Measurements from ENCODE around the gene GNAQ. TPM values are rescaled to one million over a fixed set of nuclear protein-coding genes. Genes with fewer than 3 reads are reported as not detected.
A peak's percentile ranks its signal among the peaks of the same experiment; 100 is the strongest.

Gene GNAQ
- total RNA-seq, 1 donor, result 53.1 TPM

DNA sequence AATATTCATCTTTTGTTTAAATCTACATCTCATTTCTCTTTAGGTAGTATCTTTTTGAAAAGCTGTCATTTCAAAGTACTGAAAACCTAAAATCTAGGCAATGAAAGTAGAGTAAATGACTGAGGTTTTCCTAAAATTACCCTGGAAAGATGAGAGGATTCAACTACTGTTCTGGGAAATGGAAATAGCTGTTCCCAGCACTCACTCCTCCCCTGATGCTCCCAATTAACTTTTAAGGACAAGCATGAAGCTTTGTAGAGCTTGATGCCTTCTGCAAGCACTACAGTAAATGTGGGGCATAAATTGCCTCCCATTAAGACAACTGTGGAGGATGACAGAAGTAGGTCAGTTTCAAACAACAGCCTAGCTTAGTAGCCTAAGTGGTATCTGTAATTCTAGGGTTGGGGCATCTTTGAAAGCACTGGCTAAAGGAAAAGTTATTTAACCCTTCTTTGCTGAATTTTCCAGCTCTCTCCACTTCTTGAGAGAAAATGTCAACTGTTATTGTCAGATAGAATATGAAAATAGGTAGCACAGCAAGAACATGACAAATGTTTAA is 283.3 kb downstream of the GNAQ start:
- H3K4me3 ChIP-seq (ENCODE audit: low read depth, low read length), result no peak overlapping the region
- DNase-seq (ENCODE audit: low read depth), result no peak
- TF ChIP-seq, protein P1, sequence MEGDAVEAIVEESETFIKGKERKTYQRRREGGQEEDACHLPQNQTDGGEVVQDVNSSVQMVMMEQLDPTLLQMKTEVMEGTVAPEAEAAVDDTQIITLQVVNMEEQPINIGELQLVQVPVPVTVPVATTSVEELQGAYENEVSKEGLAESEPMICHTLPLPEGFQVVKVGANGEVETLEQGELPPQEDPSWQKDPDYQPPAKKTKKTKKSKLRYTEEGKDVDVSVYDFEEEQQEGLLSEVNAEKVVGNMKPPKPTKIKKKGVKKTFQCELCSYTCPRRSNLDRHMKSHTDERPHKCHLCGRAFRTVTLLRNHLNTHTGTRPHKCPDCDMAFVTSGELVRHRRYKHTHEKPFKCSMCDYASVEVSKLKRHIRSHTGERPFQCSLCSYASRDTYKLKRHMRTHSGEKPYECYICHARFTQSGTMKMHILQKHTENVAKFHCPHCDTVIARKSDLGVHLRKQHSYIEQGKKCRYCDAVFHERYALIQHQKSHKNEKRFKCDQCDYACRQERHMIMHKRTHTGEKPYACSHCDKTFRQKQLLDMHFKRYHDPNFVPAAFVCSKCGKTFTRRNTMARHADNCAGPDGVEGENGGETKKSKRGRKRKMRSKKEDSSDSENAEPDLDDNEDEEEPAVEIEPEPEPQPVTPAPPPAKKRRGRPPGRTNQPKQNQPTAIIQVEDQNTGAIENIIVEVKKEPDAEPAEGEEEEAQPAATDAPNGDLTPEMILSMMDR (IDR thresholded peaks at IDR 0.05; ENCODE audit: insufficient read depth, low read depth, low read length), result no peak

DNA sequence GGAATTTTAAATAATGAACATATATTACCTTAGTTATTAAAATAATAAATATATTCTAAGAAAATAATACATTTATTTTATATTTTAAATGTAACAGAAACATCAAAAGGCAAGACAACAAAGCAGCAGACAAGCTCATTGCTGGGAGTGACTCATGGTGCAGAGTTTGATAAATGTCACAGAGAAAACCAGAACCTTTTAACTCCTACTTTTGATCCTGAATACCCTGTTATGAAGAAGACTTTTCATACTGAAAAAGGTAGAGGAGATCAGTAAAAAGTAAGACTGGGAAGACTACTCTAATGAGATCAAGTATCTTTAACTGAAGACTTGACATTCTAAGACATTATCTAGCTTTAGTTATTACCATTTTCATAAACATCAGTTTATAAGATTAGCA is 284.4 kb downstream of the GNAQ start:
- no peak for DNase-seq (ENCODE audit: low read depth)
- TF ChIP-seq, protein P1 (IDR thresholded peaks at IDR 0.05; ENCODE audit: insufficient read depth, low read depth, low read length), result no peak
- no peak overlapping the region for H3K4me3 ChIP-seq (ENCODE audit: low read depth, low read length)

GRCh38 chr9:77744841-77745430 is 286.7 kb downstream of the GNAQ start:
- peak; percentile 13 for DNase-seq (ENCODE audit: low read depth)
- TF ChIP-seq, protein P1 (IDR thresholded peaks at IDR 0.05; ENCODE audit: insufficient read depth, low read depth, low read length), result no peak

DNA sequence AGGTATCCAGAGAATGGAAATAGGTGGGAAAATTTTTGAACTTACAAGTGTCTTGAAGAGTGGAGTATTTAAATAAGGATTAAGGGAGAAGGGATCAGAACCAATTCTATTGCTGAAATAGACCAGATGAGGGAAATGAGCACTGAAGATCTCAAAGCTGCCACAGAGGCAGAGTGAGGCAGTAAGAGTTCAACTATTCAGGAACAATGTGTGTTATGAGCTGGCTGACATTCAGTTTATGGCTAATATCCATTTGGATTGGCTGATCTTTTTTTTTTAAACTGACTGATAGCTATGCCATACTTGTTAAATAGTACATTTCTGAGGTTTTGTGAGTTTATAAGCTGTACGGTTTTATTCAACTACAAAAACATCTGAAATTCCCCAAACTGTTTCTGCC is 288.2 kb downstream of the GNAQ start:
- peak; percentile 47 for DNase-seq (ENCODE audit: low read depth)

More at GRCh38 chr9:77744841-77745430, 286.7 kb downstream of the GNAQ start:
- H3K4me3 ChIP-seq (ENCODE audit: low read depth, low read length), result no peak overlapping the region

DNA sequence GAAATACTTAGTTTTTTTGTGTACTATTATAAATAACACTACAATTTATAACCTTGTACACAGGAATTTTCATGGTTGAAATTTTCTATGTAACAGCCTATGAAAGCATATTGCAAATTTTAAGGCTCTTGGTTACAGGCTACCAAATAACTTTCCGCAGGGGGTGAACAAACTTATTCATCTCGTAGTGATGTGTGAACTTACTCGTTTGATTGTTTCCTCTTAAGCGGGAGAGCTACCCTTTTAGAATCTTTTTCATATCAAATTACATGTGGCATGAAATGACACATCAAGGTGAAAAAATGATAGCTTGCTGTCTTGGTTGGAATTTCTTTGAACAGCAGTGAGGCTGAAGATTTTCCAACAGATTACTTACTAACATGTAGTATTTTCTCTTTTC is 292.7 kb downstream of the GNAQ start:
- DNase-seq (ENCODE audit: low read depth), result no peak
- no peak overlapping the region for H3K4me3 ChIP-seq (ENCODE audit: low read depth, low read length)
- TF ChIP-seq, protein P1 (IDR thresholded peaks at IDR 0.05; ENCODE audit: insufficient read depth, low read depth, low read length), result no peak

More for the DNA sequence above, 288.2 kb downstream of the GNAQ start:
- TF ChIP-seq, protein P1 (IDR thresholded peaks at IDR 0.05; ENCODE audit: insufficient read depth, low read depth, low read length), result no peak
- no peak overlapping the region for H3K4me3 ChIP-seq (ENCODE audit: low read depth, low read length)

GRCh38 chr9:77735494-77735893 is 296.1 kb downstream of the GNAQ start:
- H3K4me3 ChIP-seq (ENCODE audit: low read depth, low read length), result no peak overlapping the region
- TF ChIP-seq, protein P1 (IDR thresholded peaks at IDR 0.05; ENCODE audit: insufficient read depth, low read depth, low read length), result no peak
- peak; percentile 80 for DNase-seq (ENCODE audit: low read depth)

GRCh38 chr9:77731930-77732329 is 299.7 kb downstream of the GNAQ start:
- TF ChIP-seq, protein P1 (IDR thresholded peaks at IDR 0.05; ENCODE audit: insufficient read depth, low read depth, low read length), result no peak
- peak; percentile 51 for DNase-seq (ENCODE audit: low read depth)
- no peak overlapping the region for H3K4me3 ChIP-seq (ENCODE audit: low read depth, low read length)

Measured in fibroblast of villous mesenchyme (primary cell).